HG02798 (cell line): ENCODE measurements around the gene NCEH1.
"Not testable (repeated sequence)": the region's sequence is repeated elsewhere in the genome, so short reads cannot be mapped to it uniquely, and the experiment has no call there.

Experiments used
- ATAC-seq: cut with Tn5 transposase; IDR thresholded peaks from one replicate; pipeline ENCODE4 v1.9.1; 2021; ENCODE audit warnings: mild to moderate bottlenecking; ENCODE audit not compliant: unreplicated experiment, poor library complexity

NCEH1 gene

GRCh38 chr3:172594900-172595663 lies 115.8 kb downstream of the NCEH1 start:
- not testable (repeated sequence) for ATAC-seq

- no peak for ATAC-seq
Measured at GRCh38 chr3:172592898-172593669, 117.8 kb downstream of the NCEH1 start.

- ATAC-seq: peak; percentile 92
Measured at GRCh38 chr3:172591876-172592771, 118.7 kb downstream of the NCEH1 start.

- no peak for ATAC-seq
Measured at GRCh38 chr3:172591125-172591605, 119.7 kb downstream of the NCEH1 start.

GRCh38 chr3:172586436-172586835 lies 124.4 kb downstream of the NCEH1 start:
- ATAC-seq: no peak

GRCh38 chr3:172585954-172586353 lies 124.9 kb downstream of the NCEH1 start:
- no peak for ATAC-seq

GRCh38 chr3:172582712-172583111 lies 128.2 kb downstream of the NCEH1 start:
- ATAC-seq: no peak

- peak; percentile 30 for ATAC-seq
Measured at GRCh38 chr3:172581757-172582166, 129.1 kb downstream of the NCEH1 start.

GRCh38 chr3:172580680-172581401 lies 130.0 kb downstream of the NCEH1 start:
- ATAC-seq: peak; percentile 87
